ENCODE results near the gene DNA2.

Gene DNA2

DNA sequence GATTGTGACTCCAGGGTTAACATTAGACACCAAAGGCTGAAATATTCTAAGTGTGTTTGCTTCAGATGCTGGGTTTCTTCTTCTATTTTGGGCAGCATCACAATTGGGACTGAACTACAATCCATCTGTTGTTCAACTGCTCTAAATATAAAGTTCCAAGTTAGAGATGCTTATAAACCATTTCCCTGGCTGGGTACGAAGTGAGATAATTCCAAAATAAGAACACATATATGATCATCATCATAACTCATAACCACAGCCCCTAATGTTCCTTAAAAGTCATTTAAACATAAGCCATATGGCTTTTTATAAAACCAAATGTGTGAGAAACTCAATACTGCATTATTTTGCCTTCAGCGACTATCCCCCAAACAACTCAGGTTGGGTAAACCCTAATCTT is 28.8 kb downstream of the DNA2 start:
- no peak for DNase-seq (ENCODE audit: low read depth, low spot score)

DNA sequence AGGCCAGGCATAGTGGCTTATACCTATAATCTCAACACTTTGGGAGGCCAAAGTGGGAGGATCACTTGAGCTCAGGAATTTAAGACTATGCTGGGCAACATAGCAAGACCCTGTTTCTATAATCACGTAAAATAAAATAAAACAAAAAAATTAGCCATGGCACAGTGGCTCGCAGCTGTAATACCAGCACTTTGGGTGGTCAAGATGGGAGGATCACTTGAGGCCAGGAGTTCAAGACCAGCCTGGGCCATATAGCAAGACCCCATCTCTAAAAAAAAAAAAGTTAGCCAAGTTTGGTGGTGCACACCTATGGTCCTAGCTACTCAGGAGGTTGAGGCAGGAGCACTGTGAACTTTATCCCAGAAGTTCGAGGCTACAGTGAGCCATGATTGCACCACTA is 30.9 kb downstream of the DNA2 start:
- DNase-seq (ENCODE audit: low read depth, low spot score): no peak

DNA sequence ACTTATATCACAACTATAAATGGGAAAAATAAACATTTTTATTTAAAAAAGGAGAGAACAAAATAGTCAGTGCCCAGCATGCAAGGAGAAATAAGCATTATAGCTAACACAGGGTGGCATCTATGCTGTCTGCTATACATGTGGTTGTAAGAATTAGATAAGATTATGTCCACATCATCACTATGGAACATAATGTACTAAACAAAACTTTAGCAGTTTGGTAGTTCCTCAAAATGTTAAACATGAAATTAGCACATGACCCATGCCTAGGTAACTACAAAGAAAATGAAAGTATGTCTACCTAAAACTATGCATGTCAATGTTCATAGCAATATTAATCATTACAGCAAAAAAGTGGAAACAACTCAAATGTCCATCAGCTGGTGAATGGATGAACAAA is 36.0 kb downstream of the DNA2 start:
- no peak for DNase-seq (ENCODE audit: low read depth, low spot score)

DNA sequence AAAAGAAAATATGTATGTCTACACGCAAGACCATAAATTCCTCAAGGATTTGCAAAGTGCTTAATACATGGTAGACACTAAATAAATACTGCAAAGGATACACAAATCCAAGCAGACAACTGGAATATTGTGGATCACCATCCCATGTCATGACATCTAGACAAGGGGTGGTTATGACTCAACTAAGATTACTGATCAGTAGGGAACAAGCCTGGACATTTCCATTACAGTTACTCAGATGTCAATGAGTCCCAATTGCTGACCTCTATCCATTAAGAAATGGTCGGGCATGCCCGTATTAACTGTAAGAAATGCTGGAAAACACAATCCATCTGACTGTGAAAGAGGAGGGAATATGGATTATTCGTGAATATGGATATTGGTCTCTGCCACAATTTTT is 37.1 kb downstream of the DNA2 start:
- no peak for DNase-seq (ENCODE audit: low read depth, low spot score)

DNA sequence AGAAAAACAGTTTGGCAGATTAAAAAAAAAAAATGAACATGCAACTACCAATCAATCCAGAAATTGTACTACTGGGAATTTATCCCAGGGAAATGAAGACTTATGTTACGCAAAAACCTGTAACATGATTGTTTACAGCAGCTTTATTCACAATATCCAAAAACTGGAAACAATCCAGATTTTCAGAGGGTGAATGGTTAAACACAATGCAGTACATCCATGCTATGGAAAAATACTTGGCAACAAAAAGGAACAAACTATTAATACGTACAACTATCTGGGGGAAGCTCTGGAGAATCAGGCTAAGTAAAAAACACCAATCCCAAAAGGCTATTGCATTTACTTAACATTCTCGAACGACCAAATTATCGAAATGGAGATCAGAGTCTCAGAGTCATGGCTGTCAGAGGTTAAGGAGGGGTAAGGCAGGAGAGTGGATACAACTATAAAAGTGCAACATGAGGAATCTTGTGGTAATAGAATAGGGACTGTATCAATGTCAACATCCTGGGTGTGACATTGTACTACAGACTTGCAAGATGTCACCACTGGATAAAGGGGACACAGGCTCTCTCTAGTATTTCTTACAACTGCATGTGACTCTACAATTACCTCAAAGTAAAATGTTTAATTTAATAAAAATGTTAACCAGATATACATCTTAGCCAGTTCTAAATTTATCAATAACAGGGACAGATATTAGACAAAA is 43.2 kb downstream of the DNA2 start:
- DNase-seq (ENCODE audit: low read depth, low spot score): no peak

DNA sequence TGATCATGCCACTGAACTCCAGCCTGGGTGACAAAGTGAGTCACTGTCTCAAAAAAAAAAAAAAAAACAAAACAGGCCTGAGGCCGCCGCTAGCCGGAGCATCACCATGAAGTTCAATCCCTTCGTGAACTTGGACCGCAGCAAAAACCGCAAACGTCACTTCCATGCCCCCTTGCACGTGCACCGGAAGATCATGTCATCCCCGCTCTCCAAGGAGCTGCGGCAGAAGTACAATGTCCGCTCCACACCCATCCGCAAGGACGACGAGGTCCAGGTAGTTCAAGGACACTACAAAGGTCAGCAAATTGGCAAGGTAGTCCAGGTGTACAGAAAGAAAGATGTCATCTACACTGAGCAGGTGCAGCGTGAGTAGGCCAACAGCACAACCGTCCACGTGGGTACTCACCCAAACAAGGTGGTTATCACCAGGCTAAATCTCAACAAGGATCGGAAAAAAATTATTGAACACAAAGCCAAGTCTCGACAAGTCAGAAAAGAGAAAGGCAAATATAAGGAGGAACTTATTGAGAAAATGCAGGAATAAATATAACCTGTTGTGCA is 47.2 kb downstream of the DNA2 start:
- no peak for DNase-seq (ENCODE audit: low read depth, low spot score)

DNA sequence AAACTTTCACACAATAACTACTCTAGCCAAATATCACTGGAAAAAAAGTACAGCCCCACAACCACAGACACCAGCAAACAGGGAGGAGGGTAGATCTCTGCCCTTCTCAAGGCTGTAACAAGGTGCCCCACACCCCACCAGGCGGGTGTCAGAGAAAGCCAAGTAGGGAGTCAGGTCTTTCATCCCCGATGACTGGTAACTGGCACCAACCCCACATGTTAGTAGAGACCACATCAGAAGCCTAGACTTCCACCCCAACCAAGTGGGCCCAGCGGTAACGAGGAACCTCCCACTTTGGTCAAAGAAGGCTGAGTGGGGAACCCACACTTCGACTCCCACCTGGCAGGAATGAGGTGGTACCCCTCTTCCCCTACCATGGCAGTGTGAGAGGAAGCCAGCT is 48.3 kb downstream of the DNA2 start:
- no peak for DNase-seq (ENCODE audit: low read depth, low spot score)

DNA sequence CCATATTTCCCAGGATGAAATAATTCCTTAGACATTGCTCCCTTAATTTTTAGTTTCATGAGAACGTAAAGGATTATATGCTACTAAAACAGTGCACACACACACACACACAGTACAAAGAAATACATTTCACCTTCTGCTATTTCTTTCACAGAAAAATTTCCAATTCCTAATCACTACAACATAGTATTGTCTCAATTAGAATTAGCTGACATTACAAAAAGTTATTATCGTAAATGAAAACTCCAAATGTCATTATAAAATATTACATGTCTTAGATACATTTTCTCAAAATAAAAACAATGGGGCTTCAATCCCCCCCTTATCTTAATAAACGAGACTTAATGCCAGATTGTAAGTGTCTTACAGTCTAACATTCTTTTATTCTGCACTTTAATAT is 52.4 kb downstream of the DNA2 start:
- DNase-seq (ENCODE audit: low read depth, low spot score): no peak

DNA sequence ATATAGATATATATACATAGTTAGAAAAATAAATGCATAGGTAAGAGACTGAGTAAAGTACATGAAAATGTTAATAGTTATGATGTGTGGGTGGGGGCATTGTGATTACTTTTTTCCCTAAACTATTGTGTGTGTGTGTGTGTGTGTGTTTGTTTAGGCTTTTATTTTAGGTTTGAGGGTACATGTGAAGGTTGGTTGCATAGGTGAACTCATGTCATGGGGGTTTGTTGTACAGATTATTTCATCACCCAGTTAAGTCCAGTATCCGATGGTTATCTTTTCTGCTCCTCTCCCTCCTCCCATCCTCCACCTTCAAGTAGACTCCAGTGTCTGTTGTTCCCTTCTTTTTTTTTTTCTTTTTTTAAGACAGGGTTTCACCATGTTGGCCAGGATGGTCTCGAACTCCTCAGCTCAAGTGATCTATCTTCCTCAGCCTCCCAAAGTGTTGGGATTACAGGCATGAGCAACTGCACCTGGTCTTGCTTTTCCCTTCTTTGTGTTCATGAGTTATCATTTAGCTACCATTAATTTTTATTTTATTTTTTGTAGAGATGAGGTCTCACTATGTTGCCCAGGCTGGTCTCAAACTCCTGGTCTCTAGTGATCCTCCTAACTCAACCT is 62.8 kb downstream of the DNA2 start:
- DNase-seq (ENCODE audit: low read depth, low spot score): no peak

DNA sequence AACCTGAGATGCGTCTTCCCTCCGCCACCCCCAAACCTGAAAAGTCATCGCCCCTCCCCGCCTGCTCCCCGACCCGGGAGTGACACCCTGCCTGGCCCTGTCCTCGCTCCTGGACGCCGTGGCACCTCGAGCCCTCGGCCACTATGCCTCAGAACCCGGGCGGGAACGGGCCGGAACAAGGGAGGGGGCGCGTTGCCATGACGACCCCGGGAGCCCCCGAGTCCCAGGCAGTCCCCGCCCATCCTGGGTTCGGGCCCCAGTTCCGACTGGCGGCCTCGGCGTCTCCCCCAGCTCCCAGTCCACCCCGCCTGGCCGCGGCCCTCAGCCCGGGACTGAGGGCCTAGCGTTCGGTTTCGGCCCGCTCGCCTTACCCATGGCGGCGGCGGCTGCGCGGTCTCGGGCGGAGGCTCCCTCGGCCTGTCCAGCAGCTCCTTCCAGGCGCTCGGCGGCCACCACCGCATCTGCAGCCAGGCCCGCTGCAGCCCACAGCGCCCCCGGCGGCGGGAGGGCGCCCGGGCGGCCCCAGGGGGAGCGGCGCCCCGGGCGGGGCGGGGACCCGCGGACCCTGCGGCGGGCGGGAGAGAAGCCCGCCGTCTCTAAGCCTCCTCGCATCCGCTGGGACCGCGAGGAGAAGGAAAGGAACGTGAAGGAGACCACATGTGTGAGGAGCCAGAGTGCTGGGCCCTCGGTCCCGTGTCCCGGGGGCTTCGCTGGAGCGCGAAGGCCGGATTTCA is 64.8 kb downstream of the DNA2 start, which contains the start of gene RUFY2:
TSS of gene RUFY2 (minus strand) at position 463 of the 734 bp plus-strand sequence. CDS start at position 375, 88 bp downstream.
- no peak for DNase-seq (ENCODE audit: low read depth, low spot score)

DNA sequence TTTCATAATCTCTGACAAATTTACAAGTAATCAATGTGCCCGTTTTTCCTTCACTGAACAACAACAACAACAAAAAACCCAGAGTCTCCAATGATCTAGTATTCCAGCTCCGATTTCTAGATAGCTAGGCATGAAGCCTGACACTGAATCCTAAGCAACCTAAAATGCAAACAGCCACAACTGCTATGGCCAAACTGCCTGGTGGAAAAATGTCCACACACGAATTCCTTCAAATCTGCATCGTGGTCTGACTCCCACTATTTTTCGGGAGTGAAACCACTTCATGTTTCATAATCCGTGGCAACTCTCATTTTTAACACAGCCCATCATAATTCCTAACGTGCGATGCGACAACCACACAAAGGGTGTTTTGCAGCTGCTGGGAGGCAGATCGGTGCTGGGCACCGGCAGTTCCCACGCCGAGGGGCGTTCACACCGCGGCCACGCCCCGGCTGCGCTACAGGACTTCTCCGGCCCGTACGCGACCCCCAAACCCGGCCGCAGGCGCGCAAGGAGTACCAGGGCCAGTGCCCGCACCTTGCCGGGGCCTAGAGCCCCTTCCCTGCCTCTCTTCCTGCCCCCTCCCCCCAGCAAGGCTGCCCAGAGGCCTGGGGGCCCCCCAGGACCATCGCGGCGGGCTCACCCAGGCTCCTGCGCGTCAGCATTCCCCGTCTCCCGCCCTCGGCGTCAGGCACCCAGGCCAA is 65.5 kb downstream of the DNA2 start:
- no peak for DNase-seq (ENCODE audit: low read depth, low spot score)

DNA sequence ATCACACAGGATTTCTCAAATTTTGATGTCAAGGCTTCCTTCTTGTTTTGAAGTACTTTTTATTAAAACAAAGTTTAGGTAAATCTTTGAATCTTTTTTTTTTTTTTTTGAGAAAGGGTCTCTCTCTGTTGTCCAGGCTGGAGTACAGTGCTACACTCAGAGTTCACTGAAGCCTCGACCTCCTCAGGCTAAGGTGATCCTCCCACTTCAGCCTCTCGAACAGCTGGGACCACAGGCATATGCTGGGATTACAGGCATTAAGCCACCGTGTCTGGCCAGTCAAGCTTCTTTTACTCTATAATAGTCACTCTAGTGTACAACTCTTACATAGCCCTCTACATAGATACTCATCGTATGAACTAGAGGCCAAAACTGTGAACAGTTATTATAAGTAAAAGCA is 68.1 kb downstream of the DNA2 start:
- DNase-seq (ENCODE audit: low read depth, low spot score): no peak

DNA sequence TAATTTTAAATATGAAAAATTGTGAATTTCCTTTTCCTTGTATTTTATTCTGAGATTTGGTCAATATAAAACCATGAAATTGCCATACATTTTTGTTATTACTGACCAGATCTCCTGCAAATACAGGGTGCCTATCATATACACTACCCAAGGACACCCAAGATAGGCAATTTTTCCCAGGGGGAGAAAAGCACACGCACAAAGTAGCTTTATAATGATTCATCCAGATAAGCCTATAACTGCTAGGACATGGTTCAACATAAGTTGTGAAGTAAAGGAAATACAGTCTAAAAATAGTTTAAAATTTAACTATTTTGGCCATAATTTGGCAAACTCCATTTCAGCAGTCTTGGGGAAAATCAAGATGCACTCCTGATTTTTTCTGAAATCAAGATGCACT is 69.5 kb downstream of the DNA2 start:
- no peak for DNase-seq (ENCODE audit: low read depth, low spot score)

DNA sequence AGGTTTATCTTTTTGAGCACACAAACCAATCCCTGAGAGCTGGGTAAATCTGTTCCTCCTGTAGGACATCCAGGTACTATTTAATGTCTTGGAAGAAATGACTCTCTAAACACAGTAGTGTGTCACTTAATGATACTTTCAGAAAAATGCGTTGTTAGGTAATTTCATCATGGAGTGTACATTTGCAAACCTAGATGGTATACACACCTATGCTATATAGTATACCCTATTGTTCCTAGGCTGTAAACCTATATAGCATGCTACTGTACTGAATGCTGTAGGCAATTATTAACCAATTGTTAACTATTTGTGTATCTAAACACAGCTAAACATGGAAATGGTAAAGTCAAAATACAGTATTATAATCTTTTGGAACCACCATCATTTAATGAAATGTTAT is 74.8 kb downstream of the DNA2 start:
- DNase-seq (ENCODE audit: low read depth, low spot score): no peak

DNA sequence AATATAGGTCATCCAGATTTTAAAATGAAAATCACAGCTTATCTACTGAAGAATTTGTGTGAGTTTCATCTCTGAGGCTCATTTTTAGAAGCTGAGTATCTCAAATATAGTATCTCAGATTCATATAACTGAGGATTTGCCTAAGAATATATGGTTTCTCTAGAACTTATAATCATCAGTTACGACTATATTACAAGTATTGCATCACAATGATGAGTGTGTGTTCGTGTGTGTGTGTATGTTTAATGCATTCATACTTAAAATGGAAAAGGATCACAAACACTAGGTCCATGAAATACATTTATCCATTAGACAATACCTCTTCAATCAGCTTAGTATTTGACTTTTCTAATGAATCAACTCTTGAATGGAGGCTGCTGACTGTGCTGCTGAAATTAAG is 86.0 kb downstream of the DNA2 start:
- no peak for DNase-seq (ENCODE audit: low read depth, low spot score)

DNA sequence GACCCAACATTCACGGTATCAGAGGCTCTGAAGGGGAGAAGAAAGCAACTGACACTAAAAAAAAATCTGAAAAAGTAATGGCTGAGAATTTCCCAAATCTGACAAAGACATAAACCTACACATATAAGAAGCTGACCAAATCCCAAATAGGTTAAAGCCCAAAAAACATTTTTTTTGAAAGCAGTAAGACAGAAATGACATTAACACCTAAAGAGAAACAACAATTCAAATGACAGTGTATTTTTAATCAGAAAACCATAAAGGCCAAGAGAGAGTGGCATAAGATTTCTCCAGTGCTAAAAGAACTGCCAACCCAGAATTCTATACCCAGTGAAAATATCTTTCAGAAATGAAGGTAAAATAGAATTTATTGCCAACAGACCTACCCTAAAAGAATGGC is 100.2 kb downstream of the DNA2 start:
- no peak for DNase-seq (ENCODE audit: low read depth, low spot score)

DNA sequence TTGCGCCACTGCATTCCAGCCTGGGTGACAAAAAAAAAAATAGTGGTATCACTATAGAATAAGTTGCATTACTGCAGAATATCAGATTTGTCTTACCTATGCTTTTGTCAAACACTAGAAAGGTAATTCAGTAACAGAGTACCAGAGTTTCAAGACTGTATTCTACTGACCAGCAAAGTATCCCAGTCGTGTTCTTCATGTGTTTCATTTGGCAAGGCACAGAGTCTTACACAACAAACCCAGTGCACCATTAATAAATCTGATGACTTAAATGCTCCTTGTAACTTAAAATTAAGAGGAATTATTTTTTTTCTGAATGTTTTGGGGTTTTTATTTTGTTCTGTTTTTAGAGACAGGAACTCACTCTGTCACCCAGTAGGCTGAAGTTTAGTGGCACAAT is 104.7 kb downstream of the DNA2 start:
- DNase-seq (ENCODE audit: low read depth, low spot score): no peak

DNA sequence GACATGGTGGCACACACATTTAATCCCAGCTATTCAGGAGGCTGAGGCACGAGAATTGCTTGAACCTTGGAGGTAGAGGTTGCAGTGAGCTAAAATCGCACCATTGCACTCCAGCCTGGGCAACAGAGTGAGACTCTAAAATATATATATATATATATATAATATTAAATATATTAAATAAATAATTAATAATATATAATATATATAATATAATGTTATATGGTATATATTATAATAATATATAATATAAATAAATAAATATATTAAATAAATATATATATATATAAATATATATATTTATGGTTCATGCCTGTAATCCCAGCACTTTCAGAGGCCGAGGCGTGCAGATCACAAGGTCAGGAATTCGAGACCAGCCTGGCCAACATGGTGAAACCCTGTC is 105.2 kb downstream of the DNA2 start:
- no peak for DNase-seq (ENCODE audit: low read depth, low spot score)

DNA sequence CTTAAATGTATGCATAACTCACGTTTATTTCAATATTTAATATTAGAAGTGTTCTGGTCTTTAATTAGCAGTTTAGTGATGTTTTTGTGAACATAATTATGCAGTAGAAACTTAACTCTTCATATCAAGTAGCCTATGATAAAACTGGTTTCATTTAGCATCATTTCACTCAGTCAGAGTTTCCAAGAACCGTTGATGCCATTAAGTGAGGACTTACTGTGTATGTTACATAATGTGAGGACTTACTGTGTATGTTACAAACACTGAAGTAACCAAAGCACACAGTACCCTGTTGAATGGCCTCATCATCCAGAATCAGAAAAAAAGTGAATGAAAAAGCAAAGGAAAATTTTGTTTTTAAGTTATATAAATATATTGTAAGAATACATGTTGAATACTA is 106.2 kb downstream of the DNA2 start:
- DNase-seq (ENCODE audit: low read depth, low spot score): no peak

DNA sequence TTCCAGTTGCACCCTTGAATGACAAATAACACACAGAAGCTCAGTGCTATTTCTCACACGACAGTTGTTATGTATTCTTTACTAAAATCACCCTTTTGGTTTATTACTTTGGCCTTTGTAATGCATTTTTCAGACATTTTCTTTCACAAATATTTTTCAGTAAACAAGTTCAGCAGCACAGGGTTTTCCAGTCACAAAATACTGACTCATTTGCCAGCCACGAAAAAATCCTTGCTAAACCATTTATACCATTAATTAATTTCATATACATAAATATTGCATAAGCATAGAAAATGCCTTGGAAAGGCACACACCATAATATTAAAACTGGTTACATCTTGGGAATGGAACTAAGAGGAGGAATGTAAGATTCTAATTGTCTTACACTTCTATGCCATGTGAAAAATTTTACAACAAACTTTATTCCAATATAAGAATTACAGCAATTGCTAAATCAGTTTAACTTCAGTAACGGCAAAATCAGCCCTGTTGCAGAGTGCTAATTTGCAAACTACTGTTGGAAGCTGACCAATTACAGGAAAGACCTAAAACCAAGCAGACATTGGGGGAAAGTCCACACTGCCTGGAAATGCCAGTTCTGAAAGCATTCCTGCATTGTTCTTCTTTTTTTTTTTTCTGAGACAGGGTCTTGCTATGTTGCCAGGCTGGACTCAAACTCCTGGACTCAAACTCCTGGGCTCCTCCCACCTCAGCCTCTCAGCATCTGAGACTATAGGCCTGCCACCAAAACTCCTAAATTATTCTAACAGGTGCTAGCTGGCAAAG is 107.5 kb downstream of the DNA2 start:
- DNase-seq (ENCODE audit: low read depth, low spot score): no peak
